ENCODE data around the gene LRFN2. TPM values are rescaled to one million over a fixed set of nuclear protein-coding genes. Genes with fewer than 3 reads are reported as not detected.

LRFN2 gene
- total RNA-seq, 6 donors from 2014 or later: 0.06 to 0.20 TPM; not detected in 4

GRCh38 chr6:40490508-40490907 is 96.7 kb downstream of the LRFN2 start:
- Histone ChIP-seq H3K36me3 (no peaks in the 10 kb centered on the region), H3K4me3 (no peak overlapping the region), H3K9me3 (no peaks in the 10 kb centered on the region), H3K27ac (no peak overlapping the region), H3K4me1 (no peaks in the 10 kb centered on the region), H3K27me3 (no peaks in the 10 kb centered on the region)
- 79 to 87% methylated on average over 4 of the region's 4 CpGs for WGBS, 2 donors
- DNase-seq (no peak), ATAC-seq (ENCODE audit: low FRiP score in 2 of 2) (no peak)
- TF ChIP-seq CTCF (IDR thresholded peaks at IDR 0.05) (no peak), POLR2AphosphoS5 (IDR thresholded peaks at IDR 0.05) (no peak), POLR2A (IDR thresholded peaks at IDR 0.05) (no peak), EP300 (IDR thresholded peaks at IDR 0.05) (no peak)

GRCh38 chr6:40489798-40490197 is 97.4 kb downstream of the LRFN2 start:
- ATAC-seq (ENCODE audit: low FRiP score in 2 of 2) (no peak), DNase-seq (peak in 1 of 2 donors; percentile 62)
- H3K4me3 ChIP-seq: no peak overlapping the region
- no peaks in the 10 kb centered on the region for H3K9me3 ChIP-seq
- no peaks in the 10 kb centered on the region for H3K4me1 ChIP-seq
- no peaks in the 10 kb centered on the region for H3K36me3 ChIP-seq
- H3K27me3 ChIP-seq: no peaks in the 10 kb centered on the region
- TF ChIP-seq POLR2A (IDR thresholded peaks at IDR 0.05) (no peak), CTCF (IDR thresholded peaks at IDR 0.05) (no peak), POLR2AphosphoS5 (IDR thresholded peaks at IDR 0.05) (no peak), EP300 (IDR thresholded peaks at IDR 0.05) (no peak)
- 82 to 84% methylated on average over 9 of the region's 9 CpGs for WGBS, 2 donors
- H3K27ac ChIP-seq: no peak overlapping the region

GRCh38 chr6:40486576-40486975 is 100.6 kb downstream of the LRFN2 start:
- Histone ChIP-seq H3K27ac (no peak overlapping the region), H3K27me3 (no peaks in the 10 kb centered on the region), H3K4me3 (no peak overlapping the region), H3K4me1 (no peaks in the 10 kb centered on the region), H3K36me3 (no peaks in the 10 kb centered on the region), H3K9me3 (no peaks in the 10 kb centered on the region)
- no peak for ATAC-seq (ENCODE audit: low FRiP score in 2 of 2)
- 80 to 81% methylated on average over 4 of the region's 4 CpGs for WGBS, 2 donors
- TF ChIP-seq CTCF (IDR thresholded peaks at IDR 0.05): no peak
- no peak for TF ChIP-seq POLR2AphosphoS5 (IDR thresholded peaks at IDR 0.05)
- TF ChIP-seq POLR2A (IDR thresholded peaks at IDR 0.05): no peak
- TF ChIP-seq EP300 (IDR thresholded peaks at IDR 0.05): no peak
- DNase-seq: no peak

- Histone ChIP-seq H3K36me3 (no peaks in the 10 kb centered on the region), H3K27me3 (no peaks in the 10 kb centered on the region), H3K4me3 (no peak overlapping the region), H3K27ac (no peak overlapping the region), H3K9me3 (no peaks in the 10 kb centered on the region), H3K4me1 (no peaks in the 10 kb centered on the region)
- TF ChIP-seq POLR2A (IDR thresholded peaks at IDR 0.05): no peak
- TF ChIP-seq CTCF (IDR thresholded peaks at IDR 0.05): no peak
- no peak for TF ChIP-seq POLR2AphosphoS5 (IDR thresholded peaks at IDR 0.05)
- TF ChIP-seq EP300 (IDR thresholded peaks at IDR 0.05): no peak
- WGBS, 2 donors: 71 to 79% methylated on average over 2 of the region's 2 CpGs
- DNase-seq: no peak
- ATAC-seq (ENCODE audit: low FRiP score in 2 of 2): no peak
Measured at GRCh38 chr6:40485795-40486194, 101.4 kb downstream of the LRFN2 start.

- DNase-seq: no peak
- H3K9me3 ChIP-seq: no peaks in the 10 kb centered on the region
- H3K4me3 ChIP-seq: no peak overlapping the region
- no peaks in the 10 kb centered on the region for H3K36me3 ChIP-seq
- no peak for ATAC-seq (ENCODE audit: low FRiP score in 2 of 2)
- WGBS, 2 donors: 25 to 45% methylated on average over 2 of the region's 2 CpGs
- no peaks in the 10 kb centered on the region for H3K4me1 ChIP-seq
- no peak for TF ChIP-seq POLR2AphosphoS5 (IDR thresholded peaks at IDR 0.05)
- no peak for TF ChIP-seq EP300 (IDR thresholded peaks at IDR 0.05)
- no peak for TF ChIP-seq CTCF (IDR thresholded peaks at IDR 0.05)
- TF ChIP-seq POLR2A (IDR thresholded peaks at IDR 0.05): no peak
- H3K27me3 ChIP-seq: no peaks in the 10 kb centered on the region
- no peak overlapping the region for H3K27ac ChIP-seq
Measured at GRCh38 chr6:40485300-40485699, 101.9 kb downstream of the LRFN2 start.
